GM12892 (cell line): ENCODE measurements around the gene DUSP28.
A peak's percentile ranks its signal among the peaks of the same experiment; 100 is the strongest.
"Not testable (repeated sequence)": the region's sequence is repeated elsewhere in the genome, so short reads cannot be mapped to it uniquely, and the experiment has no call there.

ENCODE experiments used
- DNase-seq: peaks from one replicate; pipeline ENCODE4 v3.0.0; 2011; ENCODE audit not compliant: insufficient read length
- FAIRE-seq: peaks from 2 replicates; lab custom pipeline; 2011; peaks lifted over from hg19 to GRCh38; lab: Jason Lieb, UNC
- POLR2A ChIP-seq: IDR thresholded peaks from 2 replicates; pipeline ENCODE4 v1.6.1; 2011; ENCODE audit warnings: low read depth, low read length, control low read depth
- POLR2AphosphoS5 ChIP-seq: IDR thresholded peaks from 2 replicates; pipeline ENCODE4 v1.6.1; 2011; ENCODE audit warnings: low read depth, low read length, control low read depth
- TAF1 ChIP-seq: IDR thresholded peaks from 2 replicates; pipeline ENCODE4 v1.6.1; 2011; ENCODE audit warnings: low read depth, mild to moderate bottlenecking, control low read depth, low read length, borderline replicate concordance

Gene DUSP28

GRCh38 chr2:240531038-240531437, 29.1 kb upstream of the DUSP28 start:
- DNase-seq (no peak), FAIRE-seq (no peak)
- TF ChIP-seq POLR2A (no peak), TAF1 (no peak), POLR2AphosphoS5 (no peak)

- TF ChIP-seq POLR2A (no peak), POLR2AphosphoS5 (no peak), TAF1 (no peak)
- FAIRE-seq = no peak
- DNase-seq = no peak
These were observed 28.0 kb upstream of the DUSP28 start for GRCh38 chr2:240532031-240532775.

- DNase-seq = no peak
- FAIRE-seq = no peak
- TF ChIP-seq POLR2AphosphoS5 (no peak), POLR2A (no peak), TAF1 (no peak)
These were observed 22.0 kb upstream of the DUSP28 start for GRCh38 chr2:240538031-240538780.

- not testable (repeated sequence) for DNase-seq, FAIRE-seq
These were observed 21.1 kb upstream of the DUSP28 start for GRCh38 chr2:240539101-240539500.

- FAIRE-seq (peak; percentile 21), DNase-seq (no peak)
- TF ChIP-seq TAF1 = no peak
- no peak for TF ChIP-seq POLR2AphosphoS5
- TF ChIP-seq POLR2A = no peak
These were observed 20.3 kb upstream of the DUSP28 start for GRCh38 chr2:240539906-240540305.

- TF ChIP-seq POLR2AphosphoS5 (no peak), TAF1 (no peak), POLR2A (no peak)
- DNase-seq = no peak
- FAIRE-seq = no peak
These were observed 8.9 kb upstream of the DUSP28 start for GRCh38 chr2:240551288-240551687.

GRCh38 chr2:240551811-240552210, 8.3 kb upstream of the DUSP28 start:
- no peak for FAIRE-seq
- no peak for TF ChIP-seq POLR2A
- TF ChIP-seq TAF1 = no peak
- TF ChIP-seq POLR2AphosphoS5 = no peak
- no peak for DNase-seq

- no peak for DNase-seq
- TF ChIP-seq POLR2AphosphoS5 = no peak
- TF ChIP-seq POLR2A = no peak
- no peak for TF ChIP-seq TAF1
- FAIRE-seq = no peak
These were observed 6.1 kb upstream of the DUSP28 start for GRCh38 chr2:240553956-240554480.

- TF ChIP-seq POLR2AphosphoS5 (no peak), POLR2A (no peak), TAF1 (no peak)
- no peak for FAIRE-seq
- DNase-seq = no peak
These were observed 5.2 kb upstream of the DUSP28 start for GRCh38 chr2:240554767-240555493.

- TF ChIP-seq TAF1 (no peak), POLR2A (no peak), POLR2AphosphoS5 (no peak)
- FAIRE-seq = no peak
These were observed 4.5 kb upstream of the DUSP28 start for GRCh38 chr2:240555541-240556250.

GRCh38 chr2:240556553-240557100, 3.5 kb upstream of the DUSP28 start:
- FAIRE-seq (peak; percentile 57), DNase-seq (peak; percentile 51)

More at GRCh38 chr2:240555541-240556250, 4.5 kb upstream of the DUSP28 start:
- DNase-seq = no peak

More at GRCh38 chr2:240556553-240557100, 3.5 kb upstream of the DUSP28 start:
- TF ChIP-seq TAF1 = no peak
- TF ChIP-seq POLR2A = 0 out of 2 replicates have a peak, but pooled peaks have one; percentile 30
